SK-N-SH (cell line): ENCODE results near the gene VPS36. TPM values are rescaled to one million over a fixed set of nuclear protein-coding genes. Genes with fewer than 3 reads are reported as not detected.
A peak's percentile ranks its signal among the peaks of the same experiment; 100 is the strongest.

Experiments
- CTCF ChIA-PET: fragments of 300-600, 350-600 bp; formaldehyde crosslinking; extraction: SDS; loops from one replicate; lab custom pipeline; 2021; lab: Yijun Ruan, JAX
- POLR2A ChIA-PET: fragments of 350-600 bp; sonication (Branson Sonifier 250); formaldehyde crosslinking; extraction: SDS; loops from one replicate; lab custom pipeline; 2020; ENCODE audit warnings: antibody characterized with exemption, inconsistent platforms; lab: Yijun Ruan, JAX
- DNase-seq: peaks from one replicate; pipeline ENCODE4 v3.0.0; 2012
- H2AFZ ChIP-seq: fragments of 200-600 bp; sonication (generic); 2 replicates; pipeline ENCODE4 v1.8.1; 2016; ENCODE audit warnings: antibody characterized with exemption, mild to moderate bottlenecking, low read depth
- H3F3A ChIP-seq: fragments of 200-600 bp; sonication (generic); replicated peaks from 2 replicates; pipeline ENCODE3; 2016; ENCODE audit warnings: antibody characterized with exemption, mild to moderate bottlenecking; ENCODE audit not compliant: insufficient read depth
- H3K27ac ChIP-seq, 2 experiments: fragments of 200-500 bp in 1 of 2; fragments of 200-600 bp in 1 of 2; sonication (Bioruptor generic) in 1 of 2; sonication (generic), shearing (Covaris generic) in 1 of 2; 2 replicates each; pipeline versions ENCODE4 v1.5.1 to v1.6.1; 2014 to 2016; ENCODE audit warnings: low read depth in 2 of 2, inconsistent platforms in 1 of 2, low read length in 1 of 2, mild to moderate bottlenecking in 1 of 2, mixed read lengths in 1 of 2
- H3K27me3 ChIP-seq: fragments of 200-600 bp; sonication (generic), shearing (Covaris generic); 2 replicates; pipeline ENCODE4 v1.6.1; 2016; ENCODE audit warnings: mixed run types; ENCODE audit not compliant: insufficient read depth
- H3K36me3 ChIP-seq, 2 experiments: fragments of 200-500 bp in 1 of 2; fragments of 200-600 bp in 1 of 2; sonication (Bioruptor generic) in 1 of 2; sonication (generic) in 1 of 2; replicated peaks in 1 of 2; 2 replicates each; pipeline versions ENCODE3 to v1.5.1; 2014 to 2016; ENCODE audit warnings: low read length in 1 of 2, mild to moderate bottlenecking in 1 of 2; ENCODE audit not compliant: insufficient read depth in 2 of 2, control insufficient read depth in 1 of 2
- H3K4me1 ChIP-seq, 2 experiments: fragments of 200-500 bp in 1 of 2; fragments of 200-600 bp in 1 of 2; sonication (Bioruptor generic) in 1 of 2; sonication (generic), shearing (Covaris generic) in 1 of 2; 2 replicates each; pipeline versions ENCODE4 v1.5.1 to v1.6.1; 2014 to 2016; ENCODE audit warnings: low read depth in 1 of 2, low read length in 1 of 2, mixed run types in 1 of 2; ENCODE audit not compliant: insufficient read depth in 2 of 2, control insufficient read depth in 1 of 2
- H3K4me2 ChIP-seq: fragments of 200-600 bp; sonication (generic), shearing (Covaris generic); 2 replicates; pipeline ENCODE4 v1.6.1; 2017; ENCODE audit warnings: mixed run types
- H3K4me3 ChIP-seq, 2 experiments: fragments of 200-500 bp in 1 of 2; fragments of 200-600 bp in 1 of 2; sonication (Bioruptor generic) in 1 of 2; sonication (generic), shearing (Covaris generic) in 1 of 2; 2 replicates each; pipeline versions ENCODE4 v1.5.1 to v1.8.1; 2014 to 2016; ENCODE audit warnings: low read depth in 2 of 2, inconsistent platforms in 1 of 2, low read length in 1 of 2, mild to moderate bottlenecking in 1 of 2, mixed read lengths in 1 of 2, moderate library complexity in 1 of 2
- H3K79me2 ChIP-seq: fragments of 200-600 bp; sonication (generic); 2 replicates; pipeline ENCODE4 v1.8.1; 2017; ENCODE audit warnings: mild to moderate bottlenecking; ENCODE audit not compliant: insufficient read depth
- H3K9ac ChIP-seq: fragments of 200-600 bp; sonication (generic); 2 replicates; pipeline ENCODE4 v1.6.1; 2017; ENCODE audit warnings: mixed run types
- H3K9me2 ChIP-seq: fragments of 200-600 bp; sonication (generic); 2 replicates; pipeline ENCODE4 v1.6.1; 2017; ENCODE audit warnings: mixed run types
- H3K9me3 ChIP-seq: fragments of 200-600 bp; sonication (generic); 2 replicates; pipeline ENCODE4 v1.6.1; 2017; ENCODE audit warnings: mixed run types, mild to moderate bottlenecking, moderate library complexity
- H4K20me1 ChIP-seq: fragments of 200-600 bp; sonication (generic); 2 replicates; pipeline ENCODE4 v1.6.1; 2017; ENCODE audit warnings: mild to moderate bottlenecking, mixed run types; ENCODE audit not compliant: insufficient read depth
- CHD2 ChIP-seq: fragments of 150-350 bp; IDR thresholded peaks from 2 replicates; pipeline ENCODE4 v1.6.1; 2018; ENCODE audit warnings: low read length; ENCODE audit not compliant: partially characterized antibody
- FOXJ3 ChIP-seq: sonication (generic); formaldehyde crosslinking; IDR thresholded peaks from 2 replicates; pipeline ENCODE4 v1.5.1; 2020; ENCODE audit warnings: mild to moderate bottlenecking, missing genetic modification reagents
- GABPA ChIP-seq: IDR thresholded peaks from 2 replicates; pipeline ENCODE4 v1.4.0; 2012; ENCODE audit warnings: low read depth, mild to moderate bottlenecking
- GATA2 ChIP-seq: sonication (generic); formaldehyde crosslinking; IDR thresholded peaks from 2 replicates; pipeline ENCODE4 v1.5.0; 2020; ENCODE audit warnings: mild to moderate bottlenecking, missing genetic modification reagents
- MEF2A ChIP-seq: IDR thresholded peaks from 2 replicates; pipeline ENCODE4 v1.4.0; 2012; ENCODE audit warnings: low read depth, borderline replicate concordance
- MXI1 ChIP-seq: IDR thresholded peaks from 2 replicates; pipeline ENCODE4 v1.6.1; 2012; ENCODE audit warnings: mild to moderate bottlenecking, low read depth, low read length, improper control_type of control experiment
- RFX5 ChIP-seq: IDR thresholded peaks from 2 replicates; pipeline ENCODE4 v1.6.1; 2012; ENCODE audit warnings: mild to moderate bottlenecking, improper control_type of control experiment, low read length
- RXRA ChIP-seq: IDR thresholded peaks from 2 replicates; pipeline ENCODE4 v1.4.0; 2012; ENCODE audit warnings: low read depth, mild to moderate bottlenecking, borderline replicate concordance
- WGBS: methylation state at CpG from one replicate; pipeline ENCODE4 v1.1.6; 2017; ENCODE audit warnings: low lambda C conversion rate; 5-methylcytosine and 5-hydroxymethylcytosine counted together
- polyA plus RNA-seq, 3 experiments: library from polyadenylated mRNA; depleted of rRNA; stranded (reverse); fragments of >200 nt; gene quantifications; 2 replicates each; pipeline ENCODE4 v1.2.3, GENCODE V29; 2012
- TF ChIP-seq, protein P1 (sequence below): fragments of 150-350 bp; IDR thresholded peaks from 2 replicates; pipeline ENCODE4 v1.6.1; 2016; ENCODE audit warnings: mild to moderate bottlenecking, low read depth, low read length
- TF ChIP-seq, protein P2 (sequence below): IDR thresholded peaks from 2 replicates; pipeline ENCODE4; 2012
- TF ChIP-seq, protein P3 (sequence below): IDR thresholded peaks from 2 replicates; pipeline ENCODE4 v1.4.0; 2012; ENCODE audit warnings: low read depth, borderline replicate concordance
- TF ChIP-seq, protein P4 (sequence below): IDR thresholded peaks from 2 replicates; pipeline ENCODE4 v1.4.0; 2012; ENCODE audit warnings: low read depth
- TF ChIP-seq, protein P5 (sequence below): fragments of 150-350 bp; IDR thresholded peaks from 2 replicates; pipeline ENCODE4 v1.6.1; 2017; ENCODE audit warnings: antibody characterized with exemption, low read length, low read depth, borderline replicate concordance
- TF ChIP-seq, protein P6 (sequence below): fragments of 200-600 bp; sonication (generic); IDR thresholded peaks from 2 replicates; pipeline ENCODE4 v1.6.1; 2017; ENCODE audit warnings: antibody characterized with exemption, mild to moderate bottlenecking, moderate library complexity

VPS36 gene
- polyA plus RNA-seq, 1 of the 3 experiments (the other 2 are of a cell fraction), result 9.9 TPM

DNA sequence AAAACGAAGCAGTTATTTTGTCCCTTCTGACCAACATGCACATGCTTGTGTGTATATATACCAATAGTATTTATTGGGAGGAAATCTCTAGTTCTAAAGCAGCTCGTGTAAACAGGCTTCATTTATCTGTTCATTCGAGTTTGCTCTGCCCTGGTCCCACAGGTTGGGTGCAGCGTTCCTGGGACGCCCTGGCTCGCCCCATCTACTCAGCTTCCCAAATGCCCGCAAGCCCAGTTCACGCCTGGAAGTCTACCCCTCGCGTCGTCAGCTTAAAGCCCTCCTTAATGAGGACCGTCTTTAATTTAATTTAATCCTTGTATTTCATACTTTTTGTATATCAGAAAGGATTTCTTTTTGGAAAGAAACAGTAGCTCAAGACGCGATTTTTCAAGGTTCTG, 45.1 kb downstream of the VPS36 start:
- Histone ChIP-seq H2AFZ (peak overlapping the region; percentile 72), H3K4me1 (peaks cover 0 to 5% of the 10 kb centered on the region in 2 experiments; a peak in 1 of 4 replicates), H3K9me3 (no peaks in the 10 kb centered on the region), H3K9me2 (no peaks in the 10 kb centered on the region), H3K27me3 (no peaks in the 10 kb centered on the region), H3K9ac (peak overlapping the region; percentile 66), H3K4me2 (peak overlapping the region; percentile 82), H3K36me3 (peaks cover 0 to 4% of the 10 kb centered on the region in 2 experiments), H4K20me1 (no peaks in the 10 kb centered on the region), H3F3A (no peaks in the 10 kb centered on the region), H3K79me2 (no peaks in the 10 kb centered on the region), H3K4me3 (peak overlapping the region; percentile 76 to 85), H3K27ac (no peak overlapping the region)
- peak; percentile 41 for DNase-seq
- ChIA-PET POLR2A (no interaction called here), CTCF (interaction anchor here (1.0 to 1.7 kb wide), 4 partner anchors 11 to 45 kb away, joined by 3 to 16 read pairs (median 3); partner anchors contain the start of gene VPS36)
- WGBS, result 14% methylated on average over 14 of the region's 14 CpGs
- TF ChIP-seq MEF2A (no peak), MXI1 (no peak), GATA2 (CRISPR knock-in tag) (no peak), GABPA (no peak), RXRA (no peak), RFX5 (no peak)
- TF ChIP-seq, protein P1, sequence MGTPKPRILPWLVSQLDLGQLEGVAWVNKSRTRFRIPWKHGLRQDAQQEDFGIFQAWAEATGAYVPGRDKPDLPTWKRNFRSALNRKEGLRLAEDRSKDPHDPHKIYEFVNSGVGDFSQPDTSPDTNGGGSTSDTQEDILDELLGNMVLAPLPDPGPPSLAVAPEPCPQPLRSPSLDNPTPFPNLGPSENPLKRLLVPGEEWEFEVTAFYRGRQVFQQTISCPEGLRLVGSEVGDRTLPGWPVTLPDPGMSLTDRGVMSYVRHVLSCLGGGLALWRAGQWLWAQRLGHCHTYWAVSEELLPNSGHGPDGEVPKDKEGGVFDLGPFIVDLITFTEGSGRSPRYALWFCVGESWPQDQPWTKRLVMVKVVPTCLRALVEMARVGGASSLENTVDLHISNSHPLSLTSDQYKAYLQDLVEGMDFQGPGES, result no peak
- TF ChIP-seq, protein P2, sequence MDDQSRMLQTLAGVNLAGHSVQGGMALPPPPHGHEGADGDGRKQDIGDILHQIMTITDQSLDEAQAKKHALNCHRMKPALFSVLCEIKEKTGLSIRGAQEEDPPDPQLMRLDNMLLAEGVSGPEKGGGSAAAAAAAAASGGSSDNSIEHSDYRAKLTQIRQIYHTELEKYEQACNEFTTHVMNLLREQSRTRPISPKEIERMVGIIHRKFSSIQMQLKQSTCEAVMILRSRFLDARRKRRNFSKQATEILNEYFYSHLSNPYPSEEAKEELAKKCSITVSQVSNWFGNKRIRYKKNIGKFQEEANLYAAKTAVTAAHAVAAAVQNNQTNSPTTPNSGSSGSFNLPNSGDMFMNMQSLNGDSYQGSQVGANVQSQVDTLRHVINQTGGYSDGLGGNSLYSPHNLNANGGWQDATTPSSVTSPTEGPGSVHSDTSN, result no peak
- TF ChIP-seq, protein P3, sequence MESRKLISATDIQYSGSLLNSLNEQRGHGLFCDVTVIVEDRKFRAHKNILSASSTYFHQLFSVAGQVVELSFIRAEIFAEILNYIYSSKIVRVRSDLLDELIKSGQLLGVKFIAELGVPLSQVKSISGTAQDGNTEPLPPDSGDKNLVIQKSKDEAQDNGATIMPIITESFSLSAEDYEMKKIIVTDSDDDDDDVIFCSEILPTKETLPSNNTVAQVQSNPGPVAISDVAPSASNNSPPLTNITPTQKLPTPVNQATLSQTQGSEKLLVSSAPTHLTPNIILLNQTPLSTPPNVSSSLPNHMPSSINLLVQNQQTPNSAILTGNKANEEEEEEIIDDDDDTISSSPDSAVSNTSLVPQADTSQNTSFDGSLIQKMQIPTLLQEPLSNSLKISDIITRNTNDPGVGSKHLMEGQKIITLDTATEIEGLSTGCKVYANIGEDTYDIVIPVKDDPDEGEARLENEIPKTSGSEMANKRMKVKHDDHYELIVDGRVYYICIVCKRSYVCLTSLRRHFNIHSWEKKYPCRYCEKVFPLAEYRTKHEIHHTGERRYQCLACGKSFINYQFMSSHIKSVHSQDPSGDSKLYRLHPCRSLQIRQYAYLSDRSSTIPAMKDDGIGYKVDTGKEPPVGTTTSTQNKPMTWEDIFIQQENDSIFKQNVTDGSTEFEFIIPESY, result no peak
- TF ChIP-seq, protein P4, sequence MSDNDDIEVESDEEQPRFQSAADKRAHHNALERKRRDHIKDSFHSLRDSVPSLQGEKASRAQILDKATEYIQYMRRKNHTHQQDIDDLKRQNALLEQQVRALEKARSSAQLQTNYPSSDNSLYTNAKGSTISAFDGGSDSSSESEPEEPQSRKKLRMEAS, result no peak
- TF ChIP-seq, protein P5, sequence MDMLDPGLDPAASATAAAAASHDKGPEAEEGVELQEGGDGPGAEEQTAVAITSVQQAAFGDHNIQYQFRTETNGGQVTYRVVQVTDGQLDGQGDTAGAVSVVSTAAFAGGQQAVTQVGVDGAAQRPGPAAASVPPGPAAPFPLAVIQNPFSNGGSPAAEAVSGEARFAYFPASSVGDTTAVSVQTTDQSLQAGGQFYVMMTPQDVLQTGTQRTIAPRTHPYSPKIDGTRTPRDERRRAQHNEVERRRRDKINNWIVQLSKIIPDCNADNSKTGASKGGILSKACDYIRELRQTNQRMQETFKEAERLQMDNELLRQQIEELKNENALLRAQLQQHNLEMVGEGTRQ, result no peak

DNA sequence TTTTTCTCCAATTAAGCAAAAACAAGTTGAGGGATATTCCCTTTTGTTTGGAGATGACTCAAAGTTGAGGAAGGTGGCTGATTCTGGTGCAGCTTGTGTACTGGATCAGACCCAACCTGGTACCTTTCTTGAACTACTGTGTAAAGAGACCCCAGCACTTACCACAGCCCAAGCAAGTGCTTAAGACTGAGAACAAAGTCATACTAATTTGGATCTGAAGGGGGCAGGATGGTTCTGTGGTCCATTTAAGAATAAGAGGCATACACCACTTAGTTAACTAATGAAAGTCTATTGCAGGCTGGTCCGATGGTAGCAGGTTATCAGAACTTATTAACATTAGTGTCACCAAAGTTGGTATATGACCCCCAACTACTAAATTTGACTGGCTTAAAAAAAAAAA, 50.7 kb downstream of the VPS36 start:
- 100% methylated on average over 1 of the region's 1 CpG for WGBS
- Histone ChIP-seq H4K20me1 (no peaks in the 10 kb centered on the region), H3K36me3 (no peaks in the 10 kb centered on the region), H3K9me3 (no peaks in the 10 kb centered on the region), H3K9ac (no peak overlapping the region), H3F3A (no peaks in the 10 kb centered on the region), H3K79me2 (no peaks in the 10 kb centered on the region), H3K27me3 (no peaks in the 10 kb centered on the region), H3K27ac (no peak overlapping the region), H2AFZ (no peak overlapping the region), H3K9me2 (no peaks in the 10 kb centered on the region), H3K4me1 (no peaks in the 10 kb centered on the region), H3K4me3 (no peak overlapping the region), H3K4me2 (no peak overlapping the region)
- TF ChIP-seq, protein P6, sequence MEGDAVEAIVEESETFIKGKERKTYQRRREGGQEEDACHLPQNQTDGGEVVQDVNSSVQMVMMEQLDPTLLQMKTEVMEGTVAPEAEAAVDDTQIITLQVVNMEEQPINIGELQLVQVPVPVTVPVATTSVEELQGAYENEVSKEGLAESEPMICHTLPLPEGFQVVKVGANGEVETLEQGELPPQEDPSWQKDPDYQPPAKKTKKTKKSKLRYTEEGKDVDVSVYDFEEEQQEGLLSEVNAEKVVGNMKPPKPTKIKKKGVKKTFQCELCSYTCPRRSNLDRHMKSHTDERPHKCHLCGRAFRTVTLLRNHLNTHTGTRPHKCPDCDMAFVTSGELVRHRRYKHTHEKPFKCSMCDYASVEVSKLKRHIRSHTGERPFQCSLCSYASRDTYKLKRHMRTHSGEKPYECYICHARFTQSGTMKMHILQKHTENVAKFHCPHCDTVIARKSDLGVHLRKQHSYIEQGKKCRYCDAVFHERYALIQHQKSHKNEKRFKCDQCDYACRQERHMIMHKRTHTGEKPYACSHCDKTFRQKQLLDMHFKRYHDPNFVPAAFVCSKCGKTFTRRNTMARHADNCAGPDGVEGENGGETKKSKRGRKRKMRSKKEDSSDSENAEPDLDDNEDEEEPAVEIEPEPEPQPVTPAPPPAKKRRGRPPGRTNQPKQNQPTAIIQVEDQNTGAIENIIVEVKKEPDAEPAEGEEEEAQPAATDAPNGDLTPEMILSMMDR, result 0 out of 2 replicates have a peak, but pooled peaks have one; percentile 16
- TF ChIP-seq CHD2 (no peak), FOXJ3 (CRISPR knock-in tag) (no peak)
- TF ChIP-seq, protein P1, result no peak
- POLR2A ChIA-PET, result no interaction called here
- no peak for DNase-seq
- CTCF ChIA-PET, result no interaction called here
